PFSK-1 (cell line): ENCODE measurements around the gene SIX2.

Experiments used
- FOXP2 ChIP-seq: optimal IDR thresholded peaks from 2 replicates; pipeline ENCODE3; 2011; ENCODE audit warnings: borderline replicate concordance, control low read depth, inconsistent platforms; ENCODE audit not compliant: insufficient read depth; ENCODE audit errors: extremely low read length, extremely low read depth
- POLR2AphosphoS5 ChIP-seq: IDR thresholded peaks from 2 replicates; pipeline ENCODE4 v1.6.1; 2012; ENCODE audit warnings: low read depth, mild to moderate bottlenecking, control low read depth, low read length, moderate library complexity
- SIN3A ChIP-seq: IDR thresholded peaks from 2 replicates; pipeline ENCODE4 v1.6.1; 2012; ENCODE audit warnings: mild to moderate bottlenecking, low read length, moderate library complexity, borderline replicate concordance; ENCODE audit not compliant: insufficient read depth
- TAF1 ChIP-seq: IDR thresholded peaks from 2 replicates; pipeline ENCODE4 v1.6.1; 2012; ENCODE audit warnings: low read length, control low read depth, borderline replicate concordance; ENCODE audit not compliant: insufficient read depth
- TF ChIP-seq, protein P1 (sequence below), 2 experiments: IDR thresholded peaks; 2 replicates each; pipeline versions ENCODE4 v1.6.1 to v1.8.0; 2011 to 2012; ENCODE audit warnings: low read depth in 2 of 2, low read length in 2 of 2, control low read depth in 1 of 2, inconsistent platforms in 1 of 2, mild to moderate bottlenecking in 1 of 2, moderate library complexity in 1 of 2; ENCODE audit not compliant: insufficient read depth in 1 of 2

DNA sequence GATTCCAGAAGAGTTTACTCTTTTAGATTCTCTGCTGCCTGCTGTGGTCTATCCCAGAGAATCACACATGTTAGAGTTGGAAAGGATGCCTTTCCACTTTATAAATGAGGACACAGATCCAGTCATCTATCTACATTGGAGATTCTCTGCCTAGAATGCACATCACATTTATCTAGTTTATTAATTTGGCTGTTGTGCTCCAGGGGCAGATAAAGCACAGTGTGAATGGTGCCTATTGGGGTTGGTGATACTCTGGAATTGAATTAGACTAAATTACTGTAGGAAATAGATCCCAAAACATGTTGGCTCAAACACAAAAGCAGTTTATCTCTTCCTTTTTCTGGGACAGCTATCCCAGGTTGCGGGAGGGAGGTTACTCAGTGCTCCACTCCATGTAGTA is 14.9 kb downstream of the SIX2 start:
- TF ChIP-seq SIN3A (no peak), TAF1 (no peak), POLR2AphosphoS5 (no peak), FOXP2 (no peak)
- TF ChIP-seq, protein P1, sequence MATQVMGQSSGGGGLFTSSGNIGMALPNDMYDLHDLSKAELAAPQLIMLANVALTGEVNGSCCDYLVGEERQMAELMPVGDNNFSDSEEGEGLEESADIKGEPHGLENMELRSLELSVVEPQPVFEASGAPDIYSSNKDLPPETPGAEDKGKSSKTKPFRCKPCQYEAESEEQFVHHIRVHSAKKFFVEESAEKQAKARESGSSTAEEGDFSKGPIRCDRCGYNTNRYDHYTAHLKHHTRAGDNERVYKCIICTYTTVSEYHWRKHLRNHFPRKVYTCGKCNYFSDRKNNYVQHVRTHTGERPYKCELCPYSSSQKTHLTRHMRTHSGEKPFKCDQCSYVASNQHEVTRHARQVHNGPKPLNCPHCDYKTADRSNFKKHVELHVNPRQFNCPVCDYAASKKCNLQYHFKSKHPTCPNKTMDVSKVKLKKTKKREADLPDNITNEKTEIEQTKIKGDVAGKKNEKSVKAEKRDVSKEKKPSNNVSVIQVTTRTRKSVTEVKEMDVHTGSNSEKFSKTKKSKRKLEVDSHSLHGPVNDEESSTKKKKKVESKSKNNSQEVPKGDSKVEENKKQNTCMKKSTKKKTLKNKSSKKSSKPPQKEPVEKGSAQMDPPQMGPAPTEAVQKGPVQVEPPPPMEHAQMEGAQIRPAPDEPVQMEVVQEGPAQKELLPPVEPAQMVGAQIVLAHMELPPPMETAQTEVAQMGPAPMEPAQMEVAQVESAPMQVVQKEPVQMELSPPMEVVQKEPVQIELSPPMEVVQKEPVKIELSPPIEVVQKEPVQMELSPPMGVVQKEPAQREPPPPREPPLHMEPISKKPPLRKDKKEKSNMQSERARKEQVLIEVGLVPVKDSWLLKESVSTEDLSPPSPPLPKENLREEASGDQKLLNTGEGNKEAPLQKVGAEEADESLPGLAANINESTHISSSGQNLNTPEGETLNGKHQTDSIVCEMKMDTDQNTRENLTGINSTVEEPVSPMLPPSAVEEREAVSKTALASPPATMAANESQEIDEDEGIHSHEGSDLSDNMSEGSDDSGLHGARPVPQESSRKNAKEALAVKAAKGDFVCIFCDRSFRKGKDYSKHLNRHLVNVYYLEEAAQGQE (IDR thresholded peaks at IDR 0.05; ENCODE audit: insufficient read depth in 1 of 2, low read depth in 2 of 2, low read length in 2 of 2): no peak
